Activated CD4-positive, alpha-beta memory T cell treated with anti-CD3 and anti-CD28 coated beads for 36 hours (primary cell): Measurements from ENCODE around the gene ALPP. TPM values are rescaled to one million over a fixed set of nuclear protein-coding genes. Genes with fewer than 3 reads are reported as not detected.
"Not testable (repeated sequence)": the region's sequence is repeated elsewhere in the genome, so short reads cannot be mapped to it uniquely, and the experiment has no call there.

Experiments
- CTCF ChIA-PET: fragments of 350-600 bp; sonication (Branson Sonifier 250); formaldehyde crosslinking; loops from one replicate; lab custom pipeline; 2021; ENCODE audit warnings: antibody characterized with exemption, inconsistent platforms; lab: Charles Lee
- POLR2A ChIA-PET: fragments of 350-600 bp; sonication (Branson Sonifier 250); formaldehyde crosslinking; loops from one replicate; lab custom pipeline; 2021; ENCODE audit warnings: antibody characterized with exemption; lab: Charles Lee
- DNase-seq: peaks from one replicate; pipeline ENCODE4 v3.0.0-alpha.2; 2020
- H3K27ac Mint-ChIP-seq: one replicate; pipeline ENCODE4 v1.8.0; 2021; ENCODE audit warnings: mixed read lengths
- H3K27me3 Mint-ChIP-seq: one replicate; pipeline ENCODE4 v1.8.0; 2021; ENCODE audit warnings: mixed read lengths
- H3K36me3 Mint-ChIP-seq: one replicate; pipeline ENCODE4 v1.8.0; 2021; ENCODE audit warnings: mixed read lengths
- H3K4me1 Mint-ChIP-seq: one replicate; pipeline ENCODE4 v1.8.0; 2021; ENCODE audit warnings: low read depth, mixed read lengths
- H3K4me3 Mint-ChIP-seq: one replicate; pipeline ENCODE4 v1.8.0; 2021; ENCODE audit warnings: mild to moderate bottlenecking, mixed read lengths
- H3K9me3 Mint-ChIP-seq: one replicate; pipeline ENCODE4 v1.8.0; 2021; ENCODE audit warnings: mixed read lengths
- intact Hi-C: fragments of 100-400 bp; cut with micrococcal nuclease; formaldehyde crosslinking; loops from one replicate; pipeline ENCODE4 v1.15.1; 2023
- total RNA-seq, 2 experiments: library from RNA; stranded (reverse); gene quantifications; one replicate each; pipeline ENCODE4 v1.2.3, GENCODE V29; 2021

Gene ALPP
- total RNA-seq, 2 experiments from 2014 or later, result not detected

GRCh38 chr2:232409617-232410016 lies 31.1 kb downstream of the ALPP start:
- Mint-ChIP-seq H3K4me1 (peaks cover 13% of the 10 kb centered on the region), H3K27me3 (peaks cover 13% of the 10 kb centered on the region)
- H3K36me3 Mint-ChIP-seq, H3K27ac Mint-ChIP-seq, CTCF ChIA-PET, H3K4me3 Mint-ChIP-seq, intact Hi-C loops, DNase-seq, POLR2A ChIA-PET, H3K9me3 Mint-ChIP-seq: not testable (repeated sequence)

GRCh38 chr2:232410238-232410900 lies 31.8 kb downstream of the ALPP start:
- CTCF ChIA-PET, result no interaction called here
- Mint-ChIP-seq H3K27ac (no peak overlapping the region), H3K9me3 (no peaks in the 10 kb centered on the region), H3K4me3 (no peak overlapping the region), H3K4me1 (peaks cover 13% of the 10 kb centered on the region), H3K27me3 (peaks cover 13% of the 10 kb centered on the region), H3K36me3 (no peaks in the 10 kb centered on the region)
- POLR2A ChIA-PET, result no interaction called here
- intact Hi-C loops, result no loop called here
- no peak for DNase-seq

- intact Hi-C loops, result no loop called here
- Mint-ChIP-seq H3K36me3 (no peaks in the 10 kb centered on the region), H3K4me3 (no peak overlapping the region), H3K27me3 (peaks cover 13% of the 10 kb centered on the region), H3K27ac (no peak overlapping the region), H3K4me1 (peaks cover 13% of the 10 kb centered on the region), H3K9me3 (no peaks in the 10 kb centered on the region)
- ChIA-PET CTCF (no interaction called here), POLR2A (no interaction called here)
- no peak for DNase-seq
Measured at GRCh38 chr2:232411901-232412629, 33.5 kb downstream of the ALPP start.

GRCh38 chr2:232412986-232413385 lies 34.4 kb downstream of the ALPP start:
- H3K27ac Mint-ChIP-seq, result no peak overlapping the region
- H3K4me1 Mint-ChIP-seq, result peaks cover 13% of the 10 kb centered on the region
- intact Hi-C loops, result no loop called here
- CTCF ChIA-PET, result interaction anchor here (1.1 kb wide), 1 partner anchor 24 kb away, joined by 4 read pairs; no protein-coding TSS in a partner anchor
- no peaks in the 10 kb centered on the region for H3K9me3 Mint-ChIP-seq
- peaks cover 14% of the 10 kb centered on the region for H3K27me3 Mint-ChIP-seq
- no peak for DNase-seq
- POLR2A ChIA-PET, result no interaction called here
- no peak overlapping the region for H3K4me3 Mint-ChIP-seq
- no peaks in the 10 kb centered on the region for H3K36me3 Mint-ChIP-seq

- Mint-ChIP-seq H3K4me3 (no peak overlapping the region), H3K9me3 (no peaks in the 10 kb centered on the region), H3K27me3 (peaks cover 25% of the 10 kb centered on the region), H3K4me1 (peaks cover 20% of the 10 kb centered on the region), H3K36me3 (no peaks in the 10 kb centered on the region), H3K27ac (no peak overlapping the region)
- CTCF ChIA-PET, result interaction anchor here (0.9 kb wide), 1 partner anchor 25 kb away, joined by 3 read pairs; no protein-coding TSS in a partner anchor
- DNase-seq, result no peak
- intact Hi-C loops, result no loop called here
- POLR2A ChIA-PET, result no interaction called here
Measured at GRCh38 chr2:232415138-232415690, 36.7 kb downstream of the ALPP start.

- no peaks in the 10 kb centered on the region for H3K9me3 Mint-ChIP-seq
- H3K36me3 Mint-ChIP-seq, result no peaks in the 10 kb centered on the region
- CTCF ChIA-PET, result interaction anchor here (0.9 kb wide), 1 partner anchor 24 kb away, joined by 3 read pairs; no protein-coding TSS in a partner anchor
- POLR2A ChIA-PET, result no interaction called here
- H3K27me3 Mint-ChIP-seq, result peaks cover 28% of the 10 kb centered on the region
- peaks cover 24% of the 10 kb centered on the region for H3K4me1 Mint-ChIP-seq
- H3K4me3 Mint-ChIP-seq, result no peak overlapping the region
- no peak overlapping the region for H3K27ac Mint-ChIP-seq
- intact Hi-C loops, result no loop called here
- DNase-seq, result no peak
Measured at GRCh38 chr2:232415736-232416520, 37.4 kb downstream of the ALPP start.

- H3K4me1 Mint-ChIP-seq, result peaks cover 24% of the 10 kb centered on the region
- H3K36me3 Mint-ChIP-seq, result no peaks in the 10 kb centered on the region
- no peaks in the 10 kb centered on the region for H3K9me3 Mint-ChIP-seq
- no peak for DNase-seq
- no peak overlapping the region for H3K27ac Mint-ChIP-seq
- peaks cover 34% of the 10 kb centered on the region for H3K27me3 Mint-ChIP-seq
- H3K4me3 Mint-ChIP-seq, result no peak overlapping the region
- ChIA-PET CTCF (no interaction called here), POLR2A (no interaction called here)
- intact Hi-C loops, result no loop called here
Measured at GRCh38 chr2:232416521-232417470, 38.2 kb downstream of the ALPP start.

GRCh38 chr2:232417489-232417888 lies 38.9 kb downstream of the ALPP start:
- intact Hi-C loops, result no loop called here
- CTCF ChIA-PET, result no interaction called here

GRCh38 chr2:232418056-232418455 lies 39.5 kb downstream of the ALPP start:
- Mint-ChIP-seq H3K27me3 (peaks cover 42% of the 10 kb centered on the region), H3K4me3 (no peak overlapping the region), H3K9me3 (peaks cover 8% of the 10 kb centered on the region), H3K4me1 (peaks cover 18% of the 10 kb centered on the region), H3K36me3 (no peaks in the 10 kb centered on the region), H3K27ac (no peak overlapping the region)
- POLR2A ChIA-PET, result no interaction called here
- intact Hi-C loops, result no loop called here
- CTCF ChIA-PET, result no interaction called here
- no peak for DNase-seq

More at GRCh38 chr2:232417489-232417888, 38.9 kb downstream of the ALPP start:
- POLR2A ChIA-PET, result no interaction called here
- peaks cover 40% of the 10 kb centered on the region for H3K27me3 Mint-ChIP-seq
- H3K9me3 Mint-ChIP-seq, result peaks cover 3% of the 10 kb centered on the region
- H3K27ac Mint-ChIP-seq, result no peak overlapping the region
- DNase-seq, result no peak
- peaks cover 23% of the 10 kb centered on the region for H3K4me1 Mint-ChIP-seq
- no peak overlapping the region for H3K4me3 Mint-ChIP-seq
- H3K36me3 Mint-ChIP-seq, result no peaks in the 10 kb centered on the region

GRCh38 chr2:232418466-232419244 lies 40.1 kb downstream of the ALPP start:
- ChIA-PET CTCF (interaction anchor here (0.7 kb wide), 2 partner anchors 21 to 83 kb away, joined by 3 to 4 read pairs; no protein-coding TSS in a partner anchor), POLR2A (no interaction called here)
- DNase-seq, result peak; percentile 38
- H3K9me3 Mint-ChIP-seq, result peaks cover 8% of the 10 kb centered on the region
- peak overlapping the region; percentile 35 for H3K4me3 Mint-ChIP-seq
- intact Hi-C loops, result no loop called here
- peaks cover 37% of the 10 kb centered on the region for H3K27me3 Mint-ChIP-seq
- H3K4me1 Mint-ChIP-seq, result peaks cover 12% of the 10 kb centered on the region
- H3K36me3 Mint-ChIP-seq, result no peaks in the 10 kb centered on the region
- H3K27ac Mint-ChIP-seq, result no peak overlapping the region
